ELF-1 (cell line): ENCODE data around the gene KAZN.
A peak's percentile ranks its signal among the peaks of the same experiment; 100 is the strongest.

Experiments
- DNase-seq: peaks from one replicate; pipeline ENCODE4 v3.0.0-alpha.2; 2016; ENCODE audit warnings: low read depth, low spot score

Gene KAZN

GRCh38 chr1:14676400-14676799 lies 77.9 kb downstream of the KAZN start:
- DNase-seq: no peak

GRCh38 chr1:14677292-14677971 lies 78.9 kb downstream of the KAZN start:
- peak; percentile 41 for DNase-seq

GRCh38 chr1:14678011-14678638 lies 79.6 kb downstream of the KAZN start:
- peak; percentile 42 for DNase-seq

GRCh38 chr1:14679027-14679688 lies 80.7 kb downstream of the KAZN start:
- DNase-seq: no peak

DNA sequence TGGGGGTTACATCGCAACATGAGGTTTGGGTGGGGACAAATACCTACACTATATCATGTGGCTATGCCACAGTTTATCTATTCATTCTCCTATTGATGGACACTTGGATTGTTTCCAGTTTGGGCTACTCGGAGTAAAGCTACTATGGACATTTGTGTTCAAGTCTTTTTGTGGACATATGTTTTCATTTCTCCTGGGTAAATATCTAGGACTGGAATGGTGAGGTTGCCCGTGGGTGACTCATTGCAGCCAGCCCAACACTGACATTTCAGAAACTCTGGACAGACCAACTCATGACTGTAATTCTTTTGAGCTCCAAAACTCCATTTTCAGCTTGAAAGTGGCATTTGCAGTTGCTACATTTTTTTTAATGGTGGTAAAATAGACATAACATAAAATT lies 82.7 kb downstream of the KAZN start:
- DNase-seq: no peak

DNA sequence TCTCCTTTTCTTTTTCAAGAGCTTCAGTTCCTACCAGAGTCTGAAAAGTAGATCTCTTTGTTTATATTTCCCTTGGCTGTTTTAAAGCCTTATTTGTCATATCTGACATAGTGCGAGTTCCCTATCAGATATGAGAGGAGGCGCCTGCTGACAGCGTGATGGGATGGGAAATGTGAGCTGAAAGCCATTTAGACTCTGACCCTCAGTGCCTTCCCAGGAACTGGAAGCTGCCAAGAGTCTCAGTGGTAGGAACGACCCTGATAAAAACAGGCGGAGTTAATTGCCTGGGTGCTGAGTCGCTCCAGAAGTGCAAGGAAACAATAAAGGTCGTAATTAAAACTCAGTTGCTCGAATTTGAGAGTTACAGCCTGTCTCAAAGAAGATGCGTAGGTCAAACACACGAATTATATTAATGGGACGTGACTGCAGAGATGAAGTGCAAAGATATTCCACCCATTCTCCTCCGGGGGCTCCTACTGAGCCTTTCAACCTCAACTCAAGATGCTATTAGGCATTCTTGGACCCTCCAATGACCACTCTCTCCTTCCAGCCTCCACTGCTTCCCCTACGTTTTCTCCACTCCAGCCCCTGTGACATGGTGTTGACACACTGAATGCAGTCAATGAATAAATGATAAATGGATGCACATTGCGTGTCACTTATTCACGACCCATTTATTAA lies 84.6 kb downstream of the KAZN start:
- no peak for DNase-seq

DNA sequence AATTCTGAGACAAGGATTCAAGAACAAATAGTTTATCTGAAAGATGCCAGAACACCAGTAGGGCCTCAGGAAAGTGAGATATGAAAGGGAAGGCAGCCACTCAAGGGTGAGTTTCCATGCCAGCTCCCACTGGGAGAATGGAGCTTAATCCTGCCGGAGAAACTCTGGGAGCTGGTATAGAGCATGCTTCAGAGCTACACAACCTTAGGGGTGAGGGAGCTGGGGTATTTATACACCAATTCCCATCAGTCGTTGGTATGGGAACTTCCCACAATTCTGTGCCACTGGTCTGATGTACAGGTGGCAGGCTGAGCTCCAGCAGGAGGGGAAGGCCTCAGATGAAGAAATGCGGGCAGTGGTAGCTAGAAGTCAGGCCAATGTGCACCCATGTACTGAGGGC lies 86.6 kb downstream of the KAZN start:
- DNase-seq: no peak

DNA sequence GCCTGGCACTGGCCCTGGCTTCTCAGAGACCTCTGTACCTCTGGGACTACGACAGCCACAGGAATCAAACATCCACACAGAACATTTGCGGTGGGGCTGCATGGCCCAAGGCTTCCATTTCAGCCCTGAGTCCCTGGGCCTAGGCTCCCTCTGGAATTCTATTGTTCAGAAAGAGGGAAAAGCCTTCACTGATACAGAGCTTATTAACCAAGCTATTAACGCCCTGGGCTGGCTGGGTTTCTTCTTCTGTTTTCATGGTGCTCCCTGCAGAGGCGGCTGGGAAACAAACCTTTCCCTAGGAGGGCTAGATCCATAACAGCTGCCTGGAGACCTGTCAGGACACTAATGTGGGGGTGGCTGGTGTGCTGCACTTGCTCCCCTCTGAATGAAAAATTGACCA lies 88.2 kb downstream of the KAZN start:
- peak; percentile 74 for DNase-seq

DNA sequence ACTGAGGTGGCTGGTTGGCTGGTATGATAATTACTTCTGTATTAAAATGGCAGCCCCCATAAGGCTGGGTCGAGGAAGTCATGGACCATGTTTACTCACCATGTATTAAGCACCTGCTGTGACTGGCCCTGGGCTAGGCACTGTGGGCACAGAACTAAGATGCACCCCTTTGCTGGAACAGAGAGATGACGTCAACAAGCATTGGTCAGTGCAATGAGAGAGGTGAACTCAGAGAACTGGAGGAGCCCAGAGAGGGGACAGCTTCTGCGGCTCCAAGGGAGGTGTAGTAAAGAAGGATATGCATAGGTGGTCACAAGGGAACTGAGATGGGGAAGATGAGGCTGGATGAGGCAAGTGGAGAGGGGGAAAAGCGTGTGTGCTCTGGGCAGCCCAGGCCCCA lies 88.7 kb downstream of the KAZN start:
- DNase-seq: no peak

GRCh38 chr1:14689996-14690615 lies 91.6 kb downstream of the KAZN start:
- DNase-seq: no peak

DNA sequence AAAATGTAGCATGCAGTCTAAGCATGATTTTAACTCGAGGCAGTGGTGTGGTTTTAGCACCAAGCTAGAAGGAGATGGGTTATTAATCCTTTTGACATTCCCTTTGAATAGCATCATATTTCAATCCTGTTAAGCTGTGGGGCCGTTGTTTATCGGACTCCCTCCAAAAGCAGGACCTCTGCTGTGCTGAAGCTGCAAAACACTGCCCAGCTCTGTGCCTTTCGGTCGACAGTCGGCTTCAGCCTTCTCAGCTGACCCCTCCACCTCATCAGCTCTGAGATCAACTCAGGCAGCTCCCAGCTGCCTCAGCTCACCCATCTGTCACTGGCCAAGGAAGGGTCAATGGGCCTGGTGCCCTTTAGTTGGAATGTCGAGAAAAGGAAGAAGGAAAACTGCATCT lies 95.5 kb downstream of the KAZN start:
- DNase-seq: no peak

GRCh38 chr1:14694589-14694988 lies 96.1 kb downstream of the KAZN start:
- DNase-seq: no peak

DNA sequence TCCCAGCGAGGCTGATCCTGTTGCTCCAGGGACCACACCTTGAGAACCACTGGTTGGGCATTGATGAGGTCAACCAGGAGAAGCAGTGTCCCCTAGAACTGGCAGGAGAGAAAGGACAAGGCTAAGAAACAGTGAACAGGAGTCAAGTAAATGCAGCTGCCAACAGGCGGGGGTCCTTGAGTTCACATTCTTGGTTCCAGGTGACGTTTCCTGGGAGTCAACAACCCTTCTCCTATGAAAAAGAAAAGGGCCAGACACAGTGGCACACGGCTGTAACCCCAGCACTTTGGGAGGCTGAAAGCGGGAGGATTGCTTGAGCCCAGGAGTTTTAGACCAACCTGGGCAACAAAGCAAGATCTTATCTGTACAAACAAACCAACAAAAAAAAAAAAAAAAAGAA lies 98.3 kb downstream of the KAZN start:
- peak; percentile 11 for DNase-seq

GRCh38 chr1:14697353-14697752 lies 98.9 kb downstream of the KAZN start:
- no peak for DNase-seq

DNA sequence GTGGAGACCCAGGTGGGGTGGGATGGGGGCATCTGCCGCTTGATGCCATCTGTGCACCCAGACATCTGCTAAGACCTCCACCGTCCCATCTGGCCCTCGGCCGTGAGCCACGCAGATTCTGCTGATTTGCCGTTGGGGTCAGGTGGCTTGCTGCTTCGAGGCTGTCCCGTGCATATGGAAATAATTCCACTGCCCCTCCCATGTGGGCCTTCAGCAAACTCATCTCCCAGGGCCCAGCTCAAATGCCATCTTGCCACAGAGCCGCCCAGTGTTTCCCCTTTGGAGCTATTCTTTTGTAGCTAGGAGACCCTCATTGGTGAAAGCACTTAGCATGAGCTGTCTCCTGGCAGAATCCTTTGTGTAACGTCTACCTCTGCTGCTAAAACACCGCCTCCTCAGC lies 99.8 kb downstream of the KAZN start:
- DNase-seq: no peak

- DNase-seq: no peak
These were observed 101.1 kb downstream of the KAZN start for GRCh38 chr1:14699620-14700019.

GRCh38 chr1:14704846-14705245 lies 106.4 kb downstream of the KAZN start:
- no peak for DNase-seq

- DNase-seq: peak; percentile 34
These were observed 107.3 kb downstream of the KAZN start for GRCh38 chr1:14705824-14706223.

DNA sequence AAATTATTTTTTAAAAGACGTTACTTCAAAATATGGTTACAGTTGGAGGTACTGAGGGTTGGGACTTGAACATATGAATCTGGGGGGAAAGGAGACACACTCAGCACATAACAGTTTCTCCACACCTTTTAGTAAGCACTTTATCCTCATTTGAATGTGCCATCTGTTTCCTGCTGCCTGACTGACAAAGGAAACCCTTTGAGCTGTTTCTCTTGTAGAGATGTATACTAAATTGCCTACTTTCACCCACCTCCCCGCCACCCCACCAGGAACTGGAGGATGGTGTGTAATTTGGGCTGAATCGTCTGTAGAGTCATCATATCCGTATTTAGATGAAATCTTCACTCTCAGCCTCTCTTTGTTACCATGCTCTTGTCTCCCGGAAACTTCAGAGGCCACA lies 108.1 kb downstream of the KAZN start:
- no peak for DNase-seq

- no peak for DNase-seq
These were observed 109.3 kb downstream of the KAZN start for GRCh38 chr1:14707531-14708445.

- no peak for DNase-seq
These were observed 111.8 kb downstream of the KAZN start for GRCh38 chr1:14710331-14710730.
